ENCODE data around the gene DMKN.

The DMKN gene

DNA sequence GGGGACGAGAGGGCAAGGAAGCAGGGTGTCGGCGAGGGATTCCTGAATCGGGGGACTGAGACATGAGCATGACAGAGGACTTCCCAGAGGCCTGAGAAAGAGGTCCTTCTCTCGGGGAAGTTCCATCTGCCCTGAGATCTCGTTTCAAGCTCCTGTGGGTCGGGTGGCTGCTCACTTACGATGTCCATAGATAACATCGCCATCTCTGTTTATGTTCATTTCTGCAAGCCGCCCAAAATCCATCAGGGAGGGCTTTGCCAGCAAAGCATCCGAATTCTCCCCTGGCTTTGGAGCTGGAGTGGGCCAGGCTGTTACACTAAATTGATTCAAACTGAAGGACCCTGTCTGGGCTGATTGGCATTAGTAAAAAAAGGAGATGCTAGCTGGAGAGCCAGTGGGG, 5.9 kb downstream of the DMKN start:
- H3K27me3 ChIP-seq (ENCODE audit: insufficient read depth, poor library complexity, severe bottlenecking) = peaks cover 52% of the 10 kb centered on the region
- DNase-seq (ENCODE audit: low read depth in 1 of 2, low spot score in 1 of 2) = no peak
- H3K4me3 ChIP-seq (replicated peaks; ENCODE audit: insufficient read depth, low read length) = no peak overlapping the region
- H3K27ac ChIP-seq (replicated peaks) = no peak overlapping the region
- TF ChIP-seq, protein P1, sequence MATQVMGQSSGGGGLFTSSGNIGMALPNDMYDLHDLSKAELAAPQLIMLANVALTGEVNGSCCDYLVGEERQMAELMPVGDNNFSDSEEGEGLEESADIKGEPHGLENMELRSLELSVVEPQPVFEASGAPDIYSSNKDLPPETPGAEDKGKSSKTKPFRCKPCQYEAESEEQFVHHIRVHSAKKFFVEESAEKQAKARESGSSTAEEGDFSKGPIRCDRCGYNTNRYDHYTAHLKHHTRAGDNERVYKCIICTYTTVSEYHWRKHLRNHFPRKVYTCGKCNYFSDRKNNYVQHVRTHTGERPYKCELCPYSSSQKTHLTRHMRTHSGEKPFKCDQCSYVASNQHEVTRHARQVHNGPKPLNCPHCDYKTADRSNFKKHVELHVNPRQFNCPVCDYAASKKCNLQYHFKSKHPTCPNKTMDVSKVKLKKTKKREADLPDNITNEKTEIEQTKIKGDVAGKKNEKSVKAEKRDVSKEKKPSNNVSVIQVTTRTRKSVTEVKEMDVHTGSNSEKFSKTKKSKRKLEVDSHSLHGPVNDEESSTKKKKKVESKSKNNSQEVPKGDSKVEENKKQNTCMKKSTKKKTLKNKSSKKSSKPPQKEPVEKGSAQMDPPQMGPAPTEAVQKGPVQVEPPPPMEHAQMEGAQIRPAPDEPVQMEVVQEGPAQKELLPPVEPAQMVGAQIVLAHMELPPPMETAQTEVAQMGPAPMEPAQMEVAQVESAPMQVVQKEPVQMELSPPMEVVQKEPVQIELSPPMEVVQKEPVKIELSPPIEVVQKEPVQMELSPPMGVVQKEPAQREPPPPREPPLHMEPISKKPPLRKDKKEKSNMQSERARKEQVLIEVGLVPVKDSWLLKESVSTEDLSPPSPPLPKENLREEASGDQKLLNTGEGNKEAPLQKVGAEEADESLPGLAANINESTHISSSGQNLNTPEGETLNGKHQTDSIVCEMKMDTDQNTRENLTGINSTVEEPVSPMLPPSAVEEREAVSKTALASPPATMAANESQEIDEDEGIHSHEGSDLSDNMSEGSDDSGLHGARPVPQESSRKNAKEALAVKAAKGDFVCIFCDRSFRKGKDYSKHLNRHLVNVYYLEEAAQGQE (IDR thresholded peaks at IDR 0.05; ENCODE audit: insufficient replicate concordance, low read depth) = no peak
- TF ChIP-seq, protein P2, sequence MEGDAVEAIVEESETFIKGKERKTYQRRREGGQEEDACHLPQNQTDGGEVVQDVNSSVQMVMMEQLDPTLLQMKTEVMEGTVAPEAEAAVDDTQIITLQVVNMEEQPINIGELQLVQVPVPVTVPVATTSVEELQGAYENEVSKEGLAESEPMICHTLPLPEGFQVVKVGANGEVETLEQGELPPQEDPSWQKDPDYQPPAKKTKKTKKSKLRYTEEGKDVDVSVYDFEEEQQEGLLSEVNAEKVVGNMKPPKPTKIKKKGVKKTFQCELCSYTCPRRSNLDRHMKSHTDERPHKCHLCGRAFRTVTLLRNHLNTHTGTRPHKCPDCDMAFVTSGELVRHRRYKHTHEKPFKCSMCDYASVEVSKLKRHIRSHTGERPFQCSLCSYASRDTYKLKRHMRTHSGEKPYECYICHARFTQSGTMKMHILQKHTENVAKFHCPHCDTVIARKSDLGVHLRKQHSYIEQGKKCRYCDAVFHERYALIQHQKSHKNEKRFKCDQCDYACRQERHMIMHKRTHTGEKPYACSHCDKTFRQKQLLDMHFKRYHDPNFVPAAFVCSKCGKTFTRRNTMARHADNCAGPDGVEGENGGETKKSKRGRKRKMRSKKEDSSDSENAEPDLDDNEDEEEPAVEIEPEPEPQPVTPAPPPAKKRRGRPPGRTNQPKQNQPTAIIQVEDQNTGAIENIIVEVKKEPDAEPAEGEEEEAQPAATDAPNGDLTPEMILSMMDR (IDR thresholded peaks at IDR 0.05; ENCODE audit: insufficient read depth, low read length) = no peak

DNA sequence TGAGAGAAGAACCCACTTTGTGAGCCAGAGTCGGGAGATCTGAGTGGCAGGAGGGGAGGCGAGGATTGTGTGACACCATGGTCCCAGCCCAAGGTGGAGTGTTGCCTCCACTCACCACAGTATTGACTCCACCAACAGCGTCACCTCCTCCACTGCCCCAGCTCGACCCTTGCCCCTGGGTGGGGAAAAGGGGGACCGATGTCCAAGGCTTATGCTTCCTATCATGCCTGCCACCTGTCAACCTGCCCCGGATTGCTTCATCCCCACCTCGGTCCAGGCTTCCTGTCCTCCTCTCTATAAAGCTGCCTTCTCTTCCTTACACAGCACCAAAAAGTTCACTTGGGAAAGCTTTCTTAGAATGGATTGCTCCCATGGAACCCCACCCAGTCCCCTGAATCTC, 7.4 kb downstream of the DMKN start:
- TF ChIP-seq POLR2AphosphoS5 (IDR thresholded peaks at IDR 0.05; ENCODE audit: low read depth) = no peak
- TF ChIP-seq, protein P2 (IDR thresholded peaks at IDR 0.05; ENCODE audit: insufficient read depth, low read length) = no peak
- TF ChIP-seq, protein P1 (IDR thresholded peaks at IDR 0.05; ENCODE audit: insufficient replicate concordance, low read depth) = no peak
- no peak for TF ChIP-seq SPI1 (IDR thresholded peaks at IDR 0.05; ENCODE audit: borderline replicate concordance, low read depth)
- TF ChIP-seq GABPA (IDR thresholded peaks at IDR 0.05; ENCODE audit: low read depth) = no peak
- DNase-seq (ENCODE audit: low read depth in 1 of 2, low spot score in 1 of 2) = no peak
- peaks cover 47% of the 10 kb centered on the region for H3K27me3 ChIP-seq (ENCODE audit: insufficient read depth, poor library complexity, severe bottlenecking)
- H3K4me3 ChIP-seq (replicated peaks; ENCODE audit: insufficient read depth, low read length) = no peak overlapping the region
- H3K27ac ChIP-seq (replicated peaks) = no peak overlapping the region

DNA sequence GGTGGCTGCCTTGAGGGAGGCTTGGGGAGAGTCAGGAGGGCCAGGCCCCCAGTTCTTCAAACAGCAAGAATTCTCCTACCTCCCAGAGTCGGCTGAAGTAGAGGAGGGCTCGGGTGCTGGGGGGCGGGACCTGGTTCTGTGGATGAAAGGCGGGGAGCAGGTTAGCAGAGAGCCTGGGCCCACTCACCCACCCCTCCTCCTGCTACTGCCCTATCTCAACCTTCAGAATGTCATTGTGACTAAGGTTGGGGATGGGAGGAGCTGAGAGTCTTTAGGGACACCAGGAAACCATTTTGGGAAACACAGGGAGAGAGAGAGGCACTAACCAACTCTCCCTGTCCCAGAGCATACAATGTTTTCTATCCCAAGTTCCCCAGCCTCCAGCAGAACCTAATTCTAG, 10.7 kb downstream of the DMKN start:
- TF ChIP-seq GABPA (IDR thresholded peaks at IDR 0.05; ENCODE audit: low read depth) (no peak), POLR2AphosphoS5 (IDR thresholded peaks at IDR 0.05; ENCODE audit: low read depth) (no peak), SPI1 (IDR thresholded peaks at IDR 0.05; ENCODE audit: borderline replicate concordance, low read depth) (no peak)
- TF ChIP-seq, protein P2 (IDR thresholded peaks at IDR 0.05; ENCODE audit: insufficient read depth, low read length) = no peak
- TF ChIP-seq, protein P1 (IDR thresholded peaks at IDR 0.05; ENCODE audit: insufficient replicate concordance, low read depth) = no peak
- Histone ChIP-seq H3K27ac (replicated peaks) (no peak overlapping the region), H3K4me3 (replicated peaks; ENCODE audit: insufficient read depth, low read length) (no peak overlapping the region), H3K27me3 (ENCODE audit: insufficient read depth, poor library complexity, severe bottlenecking) (peaks cover 19% of the 10 kb centered on the region)
- DNase-seq (ENCODE audit: low read depth in 1 of 2, low spot score in 1 of 2) = no peak

Data from HL-60 (cell line).